Right lung (tissue), 5 donors: ENCODE measurements around the gene PLGRKT. TPM values are rescaled to one million over a fixed set of nuclear protein-coding genes. Genes with fewer than 3 reads are reported as not detected.
"Not testable (repeated sequence)": the region's sequence is repeated elsewhere in the genome, so short reads cannot be mapped to it uniquely, and the experiment has no call there.

Experiments used
- DNase-seq, 2 donors: peaks; one replicate each; pipeline ENCODE4 v3.0.0-alpha.2; 2013
- polyA plus RNA-seq, 5 donors: library from polyadenylated mRNA; unstranded; fragments of 120-200 nt; gene quantifications; one replicate each; pipeline versions ENCODE4 v1.2.1 to v1.2.3, GENCODE V29; 2013; ENCODE audit warnings: inconsistent platforms in 1 of 5, low replicate concordance in 1 of 5; ENCODE audit not compliant: insufficient read length in 5 of 5, insufficient read depth in 1 of 5

PLGRKT gene
- polyA plus RNA-seq, 5 donors: 18.8 to 26.4 (median 23.1) TPM

DNA sequence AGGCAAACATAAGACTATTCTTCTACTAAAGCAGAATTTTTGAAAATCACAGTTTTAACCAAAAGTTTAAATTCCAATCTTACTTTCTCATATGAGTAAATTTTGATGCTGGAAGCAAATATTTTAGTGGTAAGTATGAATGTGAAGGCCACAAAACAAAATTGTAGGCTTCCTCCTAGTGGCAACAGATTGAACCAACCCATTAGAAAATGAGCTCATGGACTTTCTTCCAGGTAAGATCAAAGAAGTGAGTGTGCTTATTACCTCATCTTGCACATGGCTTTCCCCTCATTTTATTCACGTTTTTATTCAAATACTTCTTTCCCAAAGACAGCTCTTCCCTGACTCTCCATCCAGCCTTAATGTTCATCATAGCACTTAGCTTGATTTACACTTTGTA is 116.7 kb downstream of the PLGRKT start:
- DNase-seq: no peak

DNA sequence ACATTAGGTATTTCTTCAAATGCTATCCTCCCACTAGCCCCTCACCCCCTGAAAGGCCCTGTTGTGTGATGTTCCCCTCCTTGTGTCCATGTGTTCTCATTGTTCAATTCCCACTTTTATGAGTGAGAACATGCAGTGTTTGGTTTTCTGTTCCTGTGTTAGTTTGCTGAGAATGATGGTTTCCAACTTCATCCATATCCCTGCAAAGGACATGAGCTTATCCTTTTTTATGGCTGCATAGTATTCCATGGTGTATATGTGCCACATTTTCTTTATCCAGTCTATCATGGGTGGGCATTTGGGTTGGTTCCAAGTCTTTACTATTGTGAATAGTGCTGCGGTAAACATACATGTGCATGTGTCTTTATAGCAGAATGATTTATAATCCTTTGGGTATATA is 121.3 kb downstream of the PLGRKT start:
- not testable (repeated sequence) for DNase-seq

DNA sequence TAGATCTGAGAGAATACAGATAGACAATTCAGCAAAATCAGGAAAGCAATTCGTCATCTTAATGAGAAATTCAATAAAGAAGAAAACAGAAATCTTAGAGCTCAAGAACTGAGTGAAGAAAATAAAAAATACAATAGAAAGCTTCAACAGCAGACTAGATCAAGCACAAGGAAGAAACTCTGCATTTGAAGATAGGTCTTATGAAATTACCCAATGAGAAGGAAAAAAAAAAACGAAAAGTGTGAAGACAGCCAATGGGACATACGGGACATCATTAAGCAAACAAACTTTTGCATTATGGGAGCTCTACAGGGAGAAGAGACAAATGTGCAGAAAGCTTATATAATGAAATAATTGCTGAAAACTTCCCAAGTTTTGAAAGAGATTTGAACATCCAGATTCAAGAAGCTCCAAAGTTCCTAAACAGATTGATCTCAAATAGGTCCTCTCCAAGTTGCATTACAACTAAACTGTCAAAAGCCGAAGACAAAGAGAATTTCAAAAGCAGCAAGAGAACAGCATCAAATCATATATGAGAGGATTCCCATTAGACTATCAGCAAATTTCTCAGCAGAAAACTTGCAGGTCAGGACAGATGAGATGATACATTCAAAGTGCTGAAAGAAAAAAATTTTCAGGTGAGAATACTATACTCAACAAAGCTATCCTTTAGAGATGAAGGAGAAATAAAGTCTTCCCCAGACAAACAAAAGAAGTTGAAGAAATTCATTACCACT is 122.4 kb downstream of the PLGRKT start:
- no peak for DNase-seq

DNA sequence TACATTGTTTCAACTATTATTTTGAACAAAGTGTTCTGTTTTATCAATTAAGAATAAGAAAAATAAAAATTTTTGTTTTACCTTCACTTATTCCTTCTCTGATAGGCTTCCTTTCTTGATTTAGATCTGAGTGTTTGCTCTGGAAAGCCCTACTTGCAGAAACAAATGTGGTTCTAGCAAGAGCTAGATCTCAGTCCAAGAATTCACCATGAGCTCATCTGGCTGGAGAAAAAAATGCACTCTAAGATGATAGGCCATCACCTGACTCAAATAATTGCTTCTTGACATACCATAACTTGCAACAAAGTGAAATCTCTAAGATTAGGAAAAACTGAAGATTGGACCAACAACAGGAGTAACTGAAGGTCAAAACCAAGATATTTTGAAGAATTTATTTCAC is 126.9 kb downstream of the PLGRKT start:
- no peak for DNase-seq

Other genes with a start within 250 kb of the PLGRKT start
- not detected for gene INSL4, start 206.5 kb downstream of the PLGRKT start, polyA plus RNA-seq
- 1 to 10 TPM; 1.9 to 3.2 (median 2.3) TPM for gene RLN2, start 133.2 kb downstream of the PLGRKT start, polyA plus RNA-seq
- under 1 TPM in 4 of 5 donors, not detected in 1; 0.36 to 0.77 (median 0.56) TPM for gene RLN1, start 98.0 kb downstream of the PLGRKT start, polyA plus RNA-seq
- 1 to 10 TPM in 3 of 5 donors, under 1 TPM in 2; 0.71 to 1.4 (median 1.2) TPM for gene CD274, start 12.6 kb upstream of the PLGRKT start, polyA plus RNA-seq
- gene PDCD1LG2, start 72.6 kb upstream of the PLGRKT start, polyA plus RNA-seq: under 1 TPM; 0.12 to 0.34 (median 0.17) TPM
- gene RIC1, start 191.2 kb upstream of the PLGRKT start, polyA plus RNA-seq: 10 to 100 TPM; 23.4 to 33.6 (median 31.2) TPM